Fibroblast of lung (primary cell): Measurements from ENCODE around the gene CLSTN2. TPM values are rescaled to one million over a fixed set of nuclear protein-coding genes. Genes with fewer than 3 reads are reported as not detected.
A peak's percentile ranks its signal among the peaks of the same experiment; 100 is the strongest.

Source experiments
- DNase-seq, 2 donors: peaks; one replicate each; pipeline versions ENCODE4 v3.0.0 to v3.0.0-alpha.2; 2010; ENCODE audit warnings: low read depth in 2 of 2
- H2AFZ ChIP-seq: 2 replicates; pipeline ENCODE4 v1.5.1; 2012; ENCODE audit warnings: low read length, control low read depth, inconsistent platforms
- H3K27ac ChIP-seq: 2 replicates; pipeline ENCODE4 v1.5.1; 2011; ENCODE audit warnings: low read length, control low read depth; ENCODE audit not compliant: insufficient read depth
- H3K27me3 ChIP-seq: 2 replicates; pipeline ENCODE4 v1.5.1; 2011; ENCODE audit warnings: mild to moderate bottlenecking, low read length; ENCODE audit not compliant: control insufficient read depth, insufficient read depth
- H3K36me3 ChIP-seq: 2 replicates; pipeline ENCODE4 v1.5.1; 2011; ENCODE audit warnings: low read length; ENCODE audit not compliant: control insufficient read depth, insufficient read depth
- H3K4me1 ChIP-seq: 2 replicates; pipeline ENCODE4 v1.5.1; 2011; ENCODE audit warnings: low read length; ENCODE audit not compliant: control insufficient read depth, insufficient read depth; ENCODE audit errors: extremely low read depth
- H3K4me2 ChIP-seq: 2 replicates; pipeline ENCODE4 v1.5.1; 2011; ENCODE audit warnings: low read length, control low read depth; ENCODE audit not compliant: insufficient read depth; ENCODE audit errors: extremely low read depth
- H3K4me3 ChIP-seq, 4 experiments: fragments of 200-600 bp in 1 of 4; sonication (generic) in 1 of 4; replicated peaks in 1 of 4; 2 replicates each; pipeline ENCODE4 v1.5.1; 2011 to 2016; ENCODE audit warnings: low read length in 4 of 4, low read depth in 3 of 4, mild to moderate bottlenecking in 3 of 4, control low read depth in 2 of 4, inconsistent platforms in 1 of 4, mixed read lengths in 1 of 4; ENCODE audit not compliant: insufficient read depth in 1 of 4; ENCODE audit errors: control extremely low read depth in 1 of 4
- H3K79me2 ChIP-seq: 2 replicates; pipeline ENCODE4 v1.5.1; 2012; ENCODE audit warnings: mild to moderate bottlenecking, low read length, inconsistent platforms; ENCODE audit not compliant: control insufficient read depth, insufficient read depth
- H3K9ac ChIP-seq: 2 replicates; pipeline ENCODE4 v1.5.1; 2011; ENCODE audit warnings: mild to moderate bottlenecking, low read length, control low read depth; ENCODE audit not compliant: insufficient read depth
- H3K9me3 ChIP-seq: 2 replicates; pipeline ENCODE4 v1.5.1; 2012; ENCODE audit warnings: low read depth, low read length; ENCODE audit not compliant: control insufficient read depth, insufficient read depth
- H4K20me1 ChIP-seq: 2 replicates; pipeline ENCODE4 v1.5.1; 2011; ENCODE audit warnings: low read length; ENCODE audit not compliant: control insufficient read depth, insufficient read depth; ENCODE audit errors: extremely low read depth
- CTCF ChIP-seq, 2 donors: IDR thresholded peaks in 1 of 2; conservative IDR thresholded peaks in 1 of 2; 1 replicate in 1 of 2; 2 replicates in 1 of 2; pipeline ENCODE4 v1.5.1; 2011 to 2012; ENCODE audit warnings: low read length in 2 of 2, control low read depth in 1 of 2, inconsistent platforms in 1 of 2, low read depth in 1 of 2, mild to moderate bottlenecking in 1 of 2
- EZH2 ChIP-seq: IDR thresholded peaks from 2 replicates; pipeline ENCODE4 v1.5.1; 2012; ENCODE audit warnings: low read length, control low read depth, mild to moderate bottlenecking; ENCODE audit errors: missing control alignments
- polyA plus RNA-seq, 2 donors: library from polyadenylated mRNA; depleted of rRNA in 1 of 2; stranded (reverse) in 1 of 2; unstranded in 1 of 2; fragments of >200 nt; gene quantifications; 2 replicates each; pipeline ENCODE4 v1.2.1, GENCODE V29; 2011 to 2012; ENCODE audit warnings: missing spikeins in 1 of 2
- total RNA-seq: library from RNA; depleted of rRNA; stranded (reverse); fragments of >200 nt; gene quantifications from 2 replicates; pipeline ENCODE4 v1.2.1, GENCODE V29; 2014

Gene CLSTN2
- total and polyA plus RNA-seq, 2 donors (not counting 1 experiment from before 2014, with no cell fraction given), result under 0.01 to 1.3 TPM

DNA sequence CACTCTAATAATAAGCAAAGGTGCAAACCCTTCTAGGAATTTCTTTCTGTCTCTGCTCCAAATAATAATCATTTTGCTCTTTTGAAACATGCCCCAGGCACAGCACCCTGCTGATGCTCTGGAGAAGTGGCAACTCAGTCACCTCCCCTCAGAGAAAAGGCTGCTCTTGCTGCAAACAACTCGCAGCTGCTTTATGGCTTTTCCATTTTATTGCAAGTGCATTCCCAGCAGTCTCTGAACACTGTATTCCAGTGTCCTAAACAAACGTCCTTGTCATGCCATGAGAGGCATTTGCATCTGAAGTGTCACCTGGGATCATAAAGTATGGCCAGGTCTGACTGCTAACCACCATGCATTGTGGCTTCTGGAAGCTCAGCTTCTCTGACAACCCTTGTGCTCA, 384.8 kb downstream of the CLSTN2 start:
- Histone ChIP-seq H3K4me1 (no peaks in the 10 kb centered on the region), H3K4me2 (no peak overlapping the region), H2AFZ (no peak overlapping the region), H3K9me3 (no peaks in the 10 kb centered on the region), H3K79me2 (no peaks in the 10 kb centered on the region), H3K36me3 (no peaks in the 10 kb centered on the region), H3K27me3 (no peaks in the 10 kb centered on the region), H3K27ac (no peak overlapping the region), H4K20me1 (no peaks in the 10 kb centered on the region), H3K9ac (no peak overlapping the region), H3K4me3 (no peak overlapping the region)
- DNase-seq, result no peak
- TF ChIP-seq CTCF (conservative IDR thresholded peaks at IDR 0.05 in 1 of 2, IDR thresholded peaks at IDR 0.05 in 1 of 2; ENCODE audit: low read depth in 1 of 2, low read length in 2 of 2), result no peak

DNA sequence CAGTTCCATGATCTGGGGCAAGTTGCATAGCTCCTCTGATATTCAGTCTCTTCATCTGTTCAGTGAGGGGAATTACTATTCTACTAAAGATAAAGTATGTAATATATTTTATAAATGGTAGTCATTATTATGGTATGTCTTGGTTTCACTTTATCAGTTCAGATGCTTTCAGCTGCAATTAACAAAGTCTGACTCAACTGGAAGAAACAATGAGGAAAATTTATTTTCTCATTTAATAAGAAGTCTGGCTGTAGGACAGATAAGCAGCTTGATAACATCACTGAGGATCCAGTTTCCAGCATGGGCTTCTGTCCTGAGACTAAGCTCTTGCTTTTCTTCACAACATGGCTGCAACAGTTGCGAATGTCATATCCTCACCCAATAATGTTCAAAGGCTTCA, 388.6 kb downstream of the CLSTN2 start:
- no peak for TF ChIP-seq EZH2
- TF ChIP-seq CTCF (conservative IDR thresholded peaks at IDR 0.05 in 1 of 2, IDR thresholded peaks at IDR 0.05 in 1 of 2; ENCODE audit: low read depth in 1 of 2, low read length in 2 of 2), result no peak
- Histone ChIP-seq H3K27me3 (no peaks in the 10 kb centered on the region), H3K4me2 (no peak overlapping the region), H3K9me3 (no peaks in the 10 kb centered on the region), H2AFZ (no peak overlapping the region), H3K36me3 (no peaks in the 10 kb centered on the region), H3K4me3 (no peak overlapping the region), H4K20me1 (no peaks in the 10 kb centered on the region), H3K27ac (no peak overlapping the region), H3K4me1 (no peaks in the 10 kb centered on the region), H3K79me2 (no peaks in the 10 kb centered on the region), H3K9ac (no peak overlapping the region)
- DNase-seq, result peak in 1 of 2 donors; percentile 55

- Histone ChIP-seq H3K9ac (no peak overlapping the region), H4K20me1 (no peaks in the 10 kb centered on the region), H2AFZ (no peak overlapping the region), H3K4me1 (no peaks in the 10 kb centered on the region), H3K4me3 (no peak overlapping the region), H3K9me3 (no peaks in the 10 kb centered on the region), H3K36me3 (no peaks in the 10 kb centered on the region), H3K27ac (no peak overlapping the region), H3K27me3 (no peaks in the 10 kb centered on the region), H3K4me2 (no peak overlapping the region), H3K79me2 (no peaks in the 10 kb centered on the region)
- DNase-seq, result no peak
- no peak for TF ChIP-seq EZH2
- TF ChIP-seq CTCF (conservative IDR thresholded peaks at IDR 0.05 in 1 of 2, IDR thresholded peaks at IDR 0.05 in 1 of 2; ENCODE audit: low read depth in 1 of 2, low read length in 2 of 2), result no peak
Measured at GRCh38 chr3:140332131-140332530, 397.1 kb downstream of the CLSTN2 start.
